HG03460 (cell line): ENCODE data around the gene CFAP100.

ENCODE experiments used
- ATAC-seq: cut with Tn5 transposase; IDR thresholded peaks from one replicate; pipeline ENCODE4 v1.9.1; 2021; ENCODE audit not compliant: unreplicated experiment

CFAP100 gene

GRCh38 chr3:126439346-126439967 is 44.7 kb downstream of the CFAP100 start:
- ATAC-seq = no peak

- no peak for ATAC-seq
Measured at GRCh38 chr3:126439968-126440708, 45.4 kb downstream of the CFAP100 start.

GRCh38 chr3:126440709-126440995 is 45.9 kb downstream of the CFAP100 start:
- ATAC-seq = no peak

GRCh38 chr3:126441256-126441880 is 46.7 kb downstream of the CFAP100 start:
- no peak for ATAC-seq

- ATAC-seq = no peak
Measured at GRCh38 chr3:126442094-126442855, 47.6 kb downstream of the CFAP100 start.

GRCh38 chr3:126442856-126443242 is 48.1 kb downstream of the CFAP100 start:
- ATAC-seq = no peak

GRCh38 chr3:126445506-126445905 is 50.8 kb downstream of the CFAP100 start:
- no peak for ATAC-seq

GRCh38 chr3:126446301-126446700 is 51.6 kb downstream of the CFAP100 start:
- no peak for ATAC-seq

GRCh38 chr3:126446791-126447190 is 52.1 kb downstream of the CFAP100 start:
- ATAC-seq = no peak

- no peak for ATAC-seq
Measured at GRCh38 chr3:126447456-126448106, 52.9 kb downstream of the CFAP100 start.

GRCh38 chr3:126448136-126448892 is 53.6 kb downstream of the CFAP100 start:
- ATAC-seq = no peak

- ATAC-seq = no peak
Measured at GRCh38 chr3:126448893-126449180, 54.1 kb downstream of the CFAP100 start.

GRCh38 chr3:126449621-126450051 is 54.9 kb downstream of the CFAP100 start:
- no peak for ATAC-seq

GRCh38 chr3:126450219-126450618 is 55.5 kb downstream of the CFAP100 start:
- ATAC-seq = no peak

GRCh38 chr3:126450744-126451143 is 56.0 kb downstream of the CFAP100 start:
- ATAC-seq = no peak

- ATAC-seq = no peak
Measured at GRCh38 chr3:126451511-126451910, 56.8 kb downstream of the CFAP100 start.

- no peak for ATAC-seq
Measured at GRCh38 chr3:126452213-126452612, 57.5 kb downstream of the CFAP100 start.

GRCh38 chr3:126454025-126454424 is 59.3 kb downstream of the CFAP100 start:
- no peak for ATAC-seq

GRCh38 chr3:126454437-126455198 is 59.9 kb downstream of the CFAP100 start:
- ATAC-seq = no peak

GRCh38 chr3:126456211-126456610 is 61.5 kb downstream of the CFAP100 start:
- ATAC-seq = no peak
